A549 treated with ZK216348 at 1 μM for 4 hours (cell line): ENCODE data around the gene EPPIN. TPM values are rescaled to one million over a fixed set of nuclear protein-coding genes. Genes with fewer than 3 reads are reported as not detected.

ENCODE experiments used
- total RNA-seq: library from RNA; stranded (reverse); fragments of 200-300 nt; extraction: Qiagen RNA extraction; gene quantifications from 5 replicates; pipeline ENCODE4 v1.2.3, GENCODE V29; 2022; ENCODE audit warnings: low read depth

Gene EPPIN
- total RNA-seq: not detected in 5 replicates

GRCh38 chr20:45547206-45547770, at the start of gene EPPIN:
EPPIN (minus strand) TSS chr20:45547401; CDS start chr20:45547357, 44 bp downstream.

GRCh38 chr20:45579184-45579583, 32.0 kb upstream of the EPPIN start, which contains the start of gene WFDC8:
WFDC8 (minus strand) TSS chr20:45579284; CDS start chr20:45579247, 37 bp downstream.

GRCh38 chr20:45539382-45539781, 7.8 kb downstream of the EPPIN start, which contains the start of gene WFDC6:
WFDC6 (minus strand) TSS chr20:45539482; CDS start chr20:45539407, 75 bp downstream.

GRCh38 chr20:45515147-45515913, 31.9 kb downstream of the EPPIN start, which contains the start of gene SPINT3:
SPINT3 (minus strand) TSS chr20:45515622; CDS start chr20:45515608, 14 bp downstream.

Other genes with a start within 250 kb of the EPPIN start
- not detected in 5 replicates for gene RBPJL, start 240.6 kb downstream of the EPPIN start, total RNA-seq
- 0.13 to 0.19 TPM in 2 of 5 replicates, not detected in the others for gene MATN4, start 239.1 kb downstream of the EPPIN start, total RNA-seq
- 103 to 119 TPM (median 118 TPM) in 5 replicates for gene SDC4, start 199.0 kb downstream of the EPPIN start, total RNA-seq
- 19.4 to 31.5 TPM (median 30.5 TPM) in 5 replicates for gene SYS1, start 184.2 kb downstream of the EPPIN start, total RNA-seq
- gene TP53TG5, start 169.1 kb downstream of the EPPIN start, total RNA-seq: not detected in 5 replicates
- gene DBNDD2, start 139.1 kb downstream of the EPPIN start, total RNA-seq: 25.4 to 28.8 TPM (median 27.3 TPM) in 5 replicates
- gene PIGT, start 131.3 kb downstream of the EPPIN start, total RNA-seq: 73.9 to 102 TPM (median 98.5 TPM) in 5 replicates
- gene WFDC2, start 77.6 kb downstream of the EPPIN start, total RNA-seq: not detected in 5 replicates
- not detected in 5 replicates for gene SPINT3, start 31.8 kb downstream of the EPPIN start, total RNA-seq
- gene WFDC6, start 7.9 kb downstream of the EPPIN start, total RNA-seq: not detected in 5 replicates
- gene WFDC8, start 31.9 kb upstream of the EPPIN start, total RNA-seq: not detected in 5 replicates
- gene WFDC10A, start 82.3 kb upstream of the EPPIN start, total RNA-seq: not detected in 5 replicates
- gene WFDC9, start 83.9 kb upstream of the EPPIN start, total RNA-seq: not detected in 5 replicates
- gene WFDC11, start 122.8 kb upstream of the EPPIN start, total RNA-seq: not detected in 5 replicates
- not detected in 5 replicates for gene WFDC13, start 154.6 kb upstream of the EPPIN start, total RNA-seq
- gene WFDC10B, start 157.6 kb upstream of the EPPIN start, total RNA-seq: not detected in 5 replicates
- gene SPINT4, start 174.9 kb upstream of the EPPIN start, total RNA-seq: not detected in 5 replicates
- gene WFDC3, start 244.5 kb upstream of the EPPIN start, total RNA-seq: not detected in 5 replicates
- 33.0 to 35.3 TPM (median 35.0 TPM) in 5 replicates for gene DNTTIP1, start 244.6 kb upstream of the EPPIN start, total RNA-seq